Ishikawa (cell line): ENCODE data around the gene NHLRC3.

ENCODE experiments used
- MAX ChIP-seq: IDR thresholded peaks from 2 replicates; pipeline ENCODE4 v1.6.1; 2012
- REST ChIP-seq: IDR thresholded peaks from 2 replicates; pipeline ENCODE4 v1.6.1; 2012; ENCODE audit warnings: low read depth, mild to moderate bottlenecking
- YY1 ChIP-seq: IDR thresholded peaks from 2 replicates; pipeline ENCODE4 v1.6.1; 2012; ENCODE audit warnings: low read depth

GRCh38 chr13:39095500-39095899, 57.2 kb downstream of the NHLRC3 start:
- TF ChIP-seq YY1 (no peak), MAX (no peak), REST (no peak)
